Effector memory CD8-positive, alpha-beta T cell (primary cell): ENCODE results near the gene TMEM219.

Experiments used
- ATAC-seq: fragments of 150-1000 bp; cut with Tn5 transposase; replicated peaks from 2 replicates; pipeline ENCODE4 v1.10.0; 2021; ENCODE audit warnings: mild to moderate bottlenecking, moderate library complexity
- DNase-seq, 3 experiments: peaks; one replicate each; pipeline ENCODE4 v3.0.0; 2021
- H3K27ac Mint-ChIP-seq, 2 donors: one replicate each; pipeline ENCODE4 v1.8.0; 2022; ENCODE audit warnings: mild to moderate bottlenecking in 2 of 2, mixed read lengths in 2 of 2, moderate library complexity in 2 of 2
- H3K27me3 Mint-ChIP-seq, 2 donors: one replicate each; pipeline ENCODE4 v1.8.0; 2022; ENCODE audit warnings: mixed read lengths in 2 of 2
- H3K36me3 Mint-ChIP-seq: one replicate; pipeline ENCODE4 v1.8.0; 2022; ENCODE audit warnings: mild to moderate bottlenecking, moderate library complexity, mixed read lengths; ENCODE audit not compliant: insufficient read depth
- H3K4me1 Mint-ChIP-seq, 2 donors: one replicate each; pipeline ENCODE4 v1.8.0; 2022; ENCODE audit warnings: low read depth in 2 of 2, mixed read lengths in 2 of 2
- H3K4me3 Mint-ChIP-seq, 2 donors: one replicate each; pipeline ENCODE4 v1.8.0; 2022; ENCODE audit warnings: mild to moderate bottlenecking in 2 of 2, mixed read lengths in 2 of 2, moderate library complexity in 2 of 2
- H3K9me3 Mint-ChIP-seq, 2 donors: one replicate each; pipeline ENCODE4 v1.8.0; 2022; ENCODE audit warnings: mixed read lengths in 2 of 2

TMEM219 gene

GRCh38 chr16:30000735-30001631 lies 39.1 kb downstream of the TMEM219 start:
- DNase-seq = no peak
- Mint-ChIP-seq H3K4me1 (peaks cover 23 to 27% of the 10 kb centered on the region in 2 donors), H3K36me3 (peaks cover 12% of the 10 kb centered on the region)

DNA sequence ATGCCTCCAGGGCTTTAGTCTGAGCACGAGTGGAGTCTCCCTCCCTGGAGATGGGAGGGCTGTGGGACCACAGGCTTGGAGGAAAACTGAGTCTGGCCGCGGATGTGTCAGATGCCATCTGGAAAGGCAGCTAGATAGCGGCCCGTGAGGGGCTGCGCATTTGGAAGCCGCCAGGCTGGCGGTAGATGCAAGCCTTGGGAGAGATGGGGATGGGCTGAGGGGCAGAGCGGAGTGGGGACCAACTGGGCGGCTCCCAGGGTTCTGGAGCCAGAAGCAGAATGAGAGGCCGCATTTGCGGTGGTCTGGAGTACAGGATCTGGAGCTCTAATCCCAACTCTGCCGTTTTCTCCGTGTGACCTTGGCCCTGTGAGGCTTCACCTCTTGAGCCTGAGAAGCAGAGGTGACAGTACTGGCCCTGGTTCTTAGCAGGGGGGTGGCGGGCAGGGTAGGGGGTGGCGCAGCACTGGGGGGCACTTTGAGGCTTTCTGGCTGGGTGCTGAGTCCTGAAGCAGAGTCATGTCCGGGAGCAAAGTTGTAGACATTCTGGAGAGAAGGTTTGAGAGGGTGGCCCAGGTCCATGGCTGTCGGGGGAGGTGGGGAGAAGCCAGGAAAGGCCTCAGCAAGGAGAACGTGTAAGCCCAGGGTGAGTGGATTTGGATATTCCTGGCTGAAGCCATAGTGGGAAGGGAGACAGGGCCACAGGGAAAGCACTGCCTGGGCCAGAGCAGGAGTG lies 40.9 kb downstream of the TMEM219 start:
- Mint-ChIP-seq H3K4me1 (peaks cover 12 to 17% of the 10 kb centered on the region in 2 donors), H3K4me3 (no peak overlapping the region), H3K27ac (peak overlapping the region in 1 of 2 donors; percentile 74), H3K36me3 (peaks cover 8% of the 10 kb centered on the region), H3K27me3 (peaks cover 0 to 2% of the 10 kb centered on the region in 2 donors), H3K9me3 (no peaks in the 10 kb centered on the region)
- DNase-seq = no peak
- ATAC-seq = no peak

More at GRCh38 chr16:30000735-30001631, 39.1 kb downstream of the TMEM219 start:
- H3K27ac Mint-ChIP-seq = peak overlapping the region; percentile 41
- H3K27me3 Mint-ChIP-seq = no peaks in the 10 kb centered on the region
- no peaks in the 10 kb centered on the region for H3K9me3 Mint-ChIP-seq
- no peak overlapping the region for H3K4me3 Mint-ChIP-seq
- ATAC-seq = no peak

- Mint-ChIP-seq H3K9me3 (no peaks in the 10 kb centered on the region), H3K4me3 (no peak overlapping the region), H3K4me1 (peaks cover 12 to 15% of the 10 kb centered on the region in 2 donors), H3K27me3 (peaks cover 6 to 13% of the 10 kb centered on the region in 2 donors), H3K36me3 (peaks cover 4% of the 10 kb centered on the region), H3K27ac (peak overlapping the region in 1 of 2 donors; percentile 31)
- DNase-seq = no peak
- ATAC-seq = no peak
Measured at GRCh38 chr16:30003670-30004423, 42.0 kb downstream of the TMEM219 start.

GRCh38 chr16:30004424-30004776 lies 42.5 kb downstream of the TMEM219 start:
- H3K27ac Mint-ChIP-seq = peak overlapping the region in 1 of 2 donors; percentile 31
- ATAC-seq (no peak), DNase-seq (no peak)
- peaks cover 3% of the 10 kb centered on the region for H3K36me3 Mint-ChIP-seq
- peaks cover 10 to 19% of the 10 kb centered on the region in 2 donors for H3K27me3 Mint-ChIP-seq
- no peaks in the 10 kb centered on the region for H3K9me3 Mint-ChIP-seq
- H3K4me1 Mint-ChIP-seq = peaks cover 10 to 13% of the 10 kb centered on the region in 2 donors
- H3K4me3 Mint-ChIP-seq = no peak overlapping the region

GRCh38 chr16:30004811-30005242 lies 42.9 kb downstream of the TMEM219 start:
- DNase-seq = no peak
- Mint-ChIP-seq H3K27me3 (peaks cover 12 to 23% of the 10 kb centered on the region in 2 donors), H3K9me3 (no peaks in the 10 kb centered on the region), H3K4me3 (no peak overlapping the region), H3K4me1 (peaks cover 10% of the 10 kb centered on the region in 2 donors), H3K36me3 (peaks cover 3% of the 10 kb centered on the region), H3K27ac (no peak overlapping the region)
- no peak for ATAC-seq

GRCh38 chr16:30005341-30006094 lies 43.6 kb downstream of the TMEM219 start:
- peaks cover 14 to 15% of the 10 kb centered on the region in 2 donors for H3K4me1 Mint-ChIP-seq
- peak; percentile 27 to 33 (median 33) for DNase-seq

DNA sequence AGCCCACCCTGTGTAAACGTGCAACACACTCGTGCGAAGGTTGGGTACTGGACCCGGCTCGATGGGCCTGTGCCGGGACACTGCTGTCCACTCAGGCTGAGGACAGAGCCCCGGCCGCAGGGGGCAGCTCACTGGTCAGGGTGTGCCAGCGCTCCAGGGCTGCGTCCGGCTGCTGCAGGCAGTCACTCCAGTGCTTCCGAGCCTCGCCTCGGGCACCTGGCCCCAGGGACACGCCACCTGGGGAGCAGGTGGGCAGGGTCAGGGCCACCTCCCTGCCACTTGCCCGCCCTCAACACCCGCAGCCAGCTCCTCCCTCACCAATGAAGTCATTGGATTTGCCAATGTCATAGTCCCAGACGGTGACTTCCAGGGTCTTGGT lies 44.2 kb downstream of the TMEM219 start:
- DNase-seq (no peak), ATAC-seq (no peak)
- Mint-ChIP-seq H3K27ac (no peak overlapping the region), H3K36me3 (peaks cover 7% of the 10 kb centered on the region), H3K4me3 (no peak overlapping the region), H3K27me3 (peaks cover 20 to 34% of the 10 kb centered on the region in 2 donors), H3K9me3 (no peaks in the 10 kb centered on the region), H3K4me1 (peaks cover 14 to 16% of the 10 kb centered on the region in 2 donors)

More at GRCh38 chr16:30005341-30006094, 43.6 kb downstream of the TMEM219 start:
- H3K27ac Mint-ChIP-seq = no peak overlapping the region
- peak; percentile 76 for ATAC-seq
- peaks cover 18 to 30% of the 10 kb centered on the region in 2 donors for H3K27me3 Mint-ChIP-seq
- no peak overlapping the region for H3K4me3 Mint-ChIP-seq
- no peaks in the 10 kb centered on the region for H3K9me3 Mint-ChIP-seq
- H3K36me3 Mint-ChIP-seq = peaks cover 6% of the 10 kb centered on the region

GRCh38 chr16:30006659-30007377 lies 44.9 kb downstream of the TMEM219 start:
- Mint-ChIP-seq H3K27ac (no peak overlapping the region), H3K4me1 (peaks cover 15 to 18% of the 10 kb centered on the region in 2 donors), H3K4me3 (no peak overlapping the region), H3K27me3 (peaks cover 24 to 39% of the 10 kb centered on the region in 2 donors), H3K9me3 (no peaks in the 10 kb centered on the region), H3K36me3 (peaks cover 7% of the 10 kb centered on the region)
- DNase-seq (no peak), ATAC-seq (no peak)

- no peak for ATAC-seq
Measured at GRCh38 chr16:30007378-30007895, 45.6 kb downstream of the TMEM219 start.

GRCh38 chr16:30009085-30009862 lies 47.4 kb downstream of the TMEM219 start:
- no peaks in the 10 kb centered on the region for H3K9me3 Mint-ChIP-seq
- H3K4me1 Mint-ChIP-seq = peaks cover 13 to 14% of the 10 kb centered on the region in 2 donors
- H3K36me3 Mint-ChIP-seq = peaks cover 7% of the 10 kb centered on the region
- no peak overlapping the region for H3K27ac Mint-ChIP-seq
- H3K27me3 Mint-ChIP-seq = peaks cover 29 to 45% of the 10 kb centered on the region in 2 donors
- DNase-seq (no peak), ATAC-seq (no peak)
- peak overlapping the region; percentile 27 to 38 for H3K4me3 Mint-ChIP-seq

More at GRCh38 chr16:30007378-30007895, 45.6 kb downstream of the TMEM219 start:
- H3K27me3 Mint-ChIP-seq = peaks cover 29 to 45% of the 10 kb centered on the region in 2 donors
- H3K27ac Mint-ChIP-seq = no peak overlapping the region
- peaks cover 17 to 18% of the 10 kb centered on the region in 2 donors for H3K4me1 Mint-ChIP-seq
- no peaks in the 10 kb centered on the region for H3K9me3 Mint-ChIP-seq
- DNase-seq = no peak
- no peak overlapping the region for H3K4me3 Mint-ChIP-seq
- peaks cover 7% of the 10 kb centered on the region for H3K36me3 Mint-ChIP-seq
